Fibroblast of peridontal ligament (primary cell): ENCODE data around the gene C3orf70.

Experiments
- DNase-seq: peaks from one replicate; pipeline ENCODE4 v3.0.0-alpha.2; 2010; ENCODE audit errors: extremely low read depth

C3orf70 gene

GRCh38 chr3:185087419-185087818 lies 65.4 kb downstream of the C3orf70 start:
- no peak for DNase-seq

GRCh38 chr3:185084901-185085300 lies 68.0 kb downstream of the C3orf70 start:
- peak; percentile 9 for DNase-seq

GRCh38 chr3:185084402-185084801 lies 68.5 kb downstream of the C3orf70 start:
- no peak for DNase-seq

GRCh38 chr3:185082829-185083228 lies 70.0 kb downstream of the C3orf70 start:
- DNase-seq: no peak

- DNase-seq: no peak
Observed at GRCh38 chr3:185082149-185082548, 70.7 kb downstream of the C3orf70 start.

GRCh38 chr3:185081521-185081920 lies 71.3 kb downstream of the C3orf70 start:
- no peak for DNase-seq

- peak; percentile 25 for DNase-seq
Observed at GRCh38 chr3:185079625-185080024, 73.2 kb downstream of the C3orf70 start.

GRCh38 chr3:185076219-185076618 lies 76.6 kb downstream of the C3orf70 start:
- DNase-seq: no peak

GRCh38 chr3:185075547-185075946 lies 77.3 kb downstream of the C3orf70 start:
- no peak for DNase-seq

GRCh38 chr3:185071287-185071800 lies 81.5 kb downstream of the C3orf70 start:
- DNase-seq: no peak

GRCh38 chr3:185070491-185071286 lies 82.2 kb downstream of the C3orf70 start:
- DNase-seq: peak; percentile 9

GRCh38 chr3:185069037-185070030 lies 83.5 kb downstream of the C3orf70 start:
- DNase-seq: no peak

GRCh38 chr3:185067173-185067572 lies 85.7 kb downstream of the C3orf70 start:
- no peak for DNase-seq

- DNase-seq: no peak
Observed at GRCh38 chr3:185066251-185066650, 86.6 kb downstream of the C3orf70 start.

GRCh38 chr3:185065059-185065458 lies 87.8 kb downstream of the C3orf70 start:
- no peak for DNase-seq

GRCh38 chr3:185063431-185063830 lies 89.4 kb downstream of the C3orf70 start:
- no peak for DNase-seq

- DNase-seq: no peak
Observed at GRCh38 chr3:185062191-185062590, 90.7 kb downstream of the C3orf70 start.

- DNase-seq: no peak
Observed at GRCh38 chr3:185060655-185061054, 92.2 kb downstream of the C3orf70 start.

- DNase-seq: no peak
Observed at GRCh38 chr3:185059766-185060165, 93.1 kb downstream of the C3orf70 start.

- DNase-seq: no peak
Observed at GRCh38 chr3:185058796-185059195, 94.1 kb downstream of the C3orf70 start.

GRCh38 chr3:185057829-185058228 lies 95.0 kb downstream of the C3orf70 start:
- DNase-seq: no peak

GRCh38 chr3:185056908-185057307 lies 96.0 kb downstream of the C3orf70 start:
- DNase-seq: no peak
